Activated CD8-positive, alpha-beta memory T cell treated with anti-CD3 and anti-CD28 coated beads, Interleukin-2, amount 50 U/mL, for 4 hours (primary cell): Measurements from ENCODE around the gene BCL7C.

Experiments
- DNase-seq: peaks from one replicate; pipeline ENCODE4 v3.0.0-alpha.2; 2020

BCL7C gene

GRCh38 chr16:30922420-30922959, 28.6 kb upstream of the BCL7C start:
- DNase-seq: peak; percentile 99

GRCh38 chr16:30921748-30922419, 28.0 kb upstream of the BCL7C start:
- peak; percentile 89 for DNase-seq

GRCh38 chr16:30921459-30921747, 27.5 kb upstream of the BCL7C start:
- DNase-seq: no peak

DNA sequence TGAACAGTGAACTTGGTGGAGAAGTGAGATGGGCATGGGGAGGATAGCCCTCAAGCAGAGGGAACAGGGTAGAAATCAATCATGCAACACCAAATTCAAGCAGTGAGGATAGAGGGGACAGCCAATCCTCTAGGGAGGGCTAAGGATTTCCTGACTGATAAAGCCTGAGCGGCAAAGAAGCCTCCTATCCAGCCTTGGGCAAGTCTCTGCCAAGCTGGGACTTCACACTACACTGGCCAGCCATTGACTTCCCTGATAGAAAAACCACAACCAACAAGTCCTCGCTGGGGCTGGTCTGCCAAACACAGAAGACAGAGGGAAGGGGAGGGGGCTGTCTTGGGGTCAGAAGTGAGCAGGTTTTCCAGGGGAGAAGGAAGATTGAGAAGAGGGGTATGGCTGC, 27.0 kb upstream of the BCL7C start:
- no peak for DNase-seq

DNA sequence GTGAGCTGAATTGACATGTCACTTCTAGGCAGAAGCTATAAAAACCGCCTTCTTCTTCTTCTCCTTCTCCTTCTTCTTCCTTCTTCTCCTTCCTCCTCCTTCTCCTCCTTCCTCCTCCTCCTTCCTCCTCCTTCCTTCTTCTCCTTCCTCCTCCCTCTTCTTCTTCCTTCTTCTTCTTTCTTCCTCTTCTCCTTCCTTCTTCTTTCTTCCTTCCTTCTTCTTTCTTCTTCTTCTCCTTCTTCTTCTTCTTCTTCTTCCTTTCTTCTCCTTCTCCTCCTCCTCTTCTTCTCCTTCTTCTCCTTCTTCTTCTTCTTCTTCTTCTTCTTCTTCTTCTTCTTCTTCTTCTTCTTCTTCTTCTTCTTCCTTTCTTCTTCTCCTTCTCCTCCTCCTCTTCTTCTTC, 24.7 kb upstream of the BCL7C start:
- DNase-seq: no peak

DNA sequence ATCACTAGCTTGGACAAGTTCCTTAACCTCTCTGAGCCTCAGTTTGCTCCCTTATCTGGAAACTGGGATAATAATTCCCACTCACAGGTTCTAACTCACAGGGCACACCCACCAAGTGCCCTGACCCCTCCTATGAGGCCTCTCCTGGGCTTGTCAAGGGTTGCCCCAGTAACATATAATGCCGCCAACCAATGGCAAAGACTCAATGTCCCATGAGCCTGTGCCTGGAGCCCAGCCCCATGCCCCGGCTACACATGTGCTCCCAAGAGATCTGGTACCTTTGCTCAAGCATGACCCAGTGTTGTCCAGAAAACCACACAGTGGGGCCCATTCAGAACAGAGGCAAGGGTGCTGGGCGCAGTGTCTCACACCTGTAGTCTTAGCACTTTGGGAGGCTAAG, 21.0 kb upstream of the BCL7C start:
- DNase-seq: no peak

DNA sequence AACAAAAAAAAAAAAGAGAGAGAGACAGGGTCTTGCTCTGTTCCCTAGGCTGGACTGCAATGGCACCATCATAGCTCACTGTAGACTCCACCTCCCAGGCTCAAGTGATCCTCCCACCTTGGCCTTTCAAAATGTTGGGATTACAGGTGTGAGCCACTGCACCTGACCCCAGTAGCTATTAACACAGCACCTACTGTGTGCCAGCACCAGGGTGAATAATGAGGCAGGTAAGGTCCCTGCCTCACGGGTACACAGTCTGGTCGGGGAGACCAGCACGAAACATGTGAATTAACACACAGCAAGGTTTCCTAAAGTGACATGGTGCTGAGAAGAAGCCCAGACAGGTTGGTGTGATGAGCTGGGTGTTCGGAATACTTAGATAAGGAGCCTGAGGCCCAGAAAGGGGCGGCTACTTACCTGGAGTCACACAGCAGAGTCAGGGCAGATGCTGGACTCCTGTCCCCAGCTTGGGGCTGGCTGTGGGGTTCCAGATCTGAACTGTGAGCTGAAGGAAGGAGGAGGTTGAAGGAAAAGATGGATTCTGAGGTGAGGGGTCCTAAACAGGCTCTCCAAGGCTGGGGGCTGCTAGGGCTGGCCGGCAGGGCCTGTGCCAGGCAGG, 19.0 kb upstream of the BCL7C start:
- no peak for DNase-seq

DNA sequence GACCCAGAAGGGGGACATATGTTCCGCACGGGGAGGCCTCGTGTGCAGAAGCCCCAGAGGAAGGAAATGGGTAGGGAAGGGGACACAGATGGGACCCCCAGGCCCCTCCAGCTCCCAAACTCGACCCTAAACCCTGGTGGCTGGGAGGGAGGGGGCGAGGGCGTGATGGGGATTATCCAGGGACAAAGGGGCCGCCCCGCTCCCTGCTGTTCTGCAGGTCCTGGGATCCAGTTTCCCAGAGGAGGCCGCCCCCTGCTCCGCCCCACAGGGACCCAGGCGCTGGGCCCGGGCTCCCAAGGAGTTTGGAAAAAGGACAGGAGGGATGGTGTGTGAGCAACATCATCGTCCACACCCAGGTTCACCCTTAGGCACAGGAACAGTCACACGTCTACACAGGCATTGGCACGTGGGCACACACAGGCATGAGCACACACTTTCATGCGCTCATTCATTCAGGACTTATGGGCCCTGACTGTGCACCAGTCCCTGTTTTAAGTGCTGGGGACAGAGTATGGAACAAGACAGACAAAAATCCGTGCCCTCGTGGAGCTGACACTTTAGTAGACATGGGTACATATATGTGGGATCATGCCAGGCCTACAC, 16.7 kb upstream of the BCL7C start:
- no peak for DNase-seq

DNA sequence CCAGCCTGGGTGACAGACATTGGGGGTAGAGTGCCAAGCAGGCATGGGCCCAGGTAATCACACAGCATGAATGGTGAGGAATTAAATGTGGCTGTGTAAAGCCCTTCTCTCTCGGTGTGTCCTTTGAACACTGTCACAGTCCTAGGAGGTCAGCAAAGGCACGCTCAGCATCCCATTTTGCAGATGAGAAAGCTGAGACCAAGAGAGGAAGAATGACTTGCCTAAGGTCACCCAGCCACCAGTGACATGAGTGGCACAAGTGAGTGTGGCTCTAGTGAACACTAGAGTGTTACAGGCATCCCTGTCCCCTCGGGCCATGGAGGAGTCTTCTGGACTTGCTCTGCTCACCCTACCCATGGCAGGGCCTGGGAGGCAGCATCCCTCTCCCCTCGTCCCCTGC, 13.2 kb upstream of the BCL7C start:
- no peak for DNase-seq

- DNase-seq: no peak
Observed at GRCh38 chr16:30904114-30904780, 10.4 kb upstream of the BCL7C start.

DNA sequence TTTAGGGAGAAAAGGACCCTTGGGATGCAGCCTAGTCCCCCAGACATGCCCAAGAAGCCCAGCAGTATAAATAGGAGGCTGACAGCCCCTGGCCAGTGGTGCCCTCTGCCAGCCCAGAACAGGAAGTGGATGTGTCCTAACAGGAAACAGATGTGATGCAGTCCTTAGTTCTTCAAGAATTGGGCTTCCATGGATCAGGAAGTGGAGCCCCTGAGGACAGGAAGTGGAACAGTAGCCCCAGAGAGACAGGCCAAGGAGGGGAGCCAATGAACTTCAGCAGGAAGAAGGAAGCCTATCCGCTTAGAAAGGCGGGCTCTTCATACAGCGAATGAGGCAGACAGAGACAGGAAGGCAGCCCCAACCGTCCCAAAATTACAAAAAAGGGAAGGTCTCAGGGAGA, 9.7 kb upstream of the BCL7C start:
- no peak for DNase-seq

DNA sequence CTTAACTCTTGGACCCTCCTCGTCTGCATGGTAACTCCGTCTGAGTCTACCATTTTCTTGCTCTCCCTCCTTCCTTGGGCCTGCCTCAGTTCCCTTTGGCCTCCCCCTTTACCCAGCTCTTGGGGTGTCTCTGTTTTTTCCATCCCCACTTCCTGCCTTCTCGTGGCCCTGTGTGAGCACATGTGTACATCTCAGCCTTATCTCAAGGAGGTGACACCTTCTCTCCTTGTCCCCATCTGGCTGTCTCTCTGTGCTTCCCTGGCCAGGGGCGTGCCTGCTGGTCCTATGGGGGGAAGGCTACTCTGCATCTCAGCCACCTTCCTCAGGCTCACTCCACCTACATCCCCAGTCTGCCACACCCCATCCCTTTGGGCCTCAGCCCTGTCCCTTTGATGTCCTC, 9.1 kb upstream of the BCL7C start:
- DNase-seq: no peak

DNA sequence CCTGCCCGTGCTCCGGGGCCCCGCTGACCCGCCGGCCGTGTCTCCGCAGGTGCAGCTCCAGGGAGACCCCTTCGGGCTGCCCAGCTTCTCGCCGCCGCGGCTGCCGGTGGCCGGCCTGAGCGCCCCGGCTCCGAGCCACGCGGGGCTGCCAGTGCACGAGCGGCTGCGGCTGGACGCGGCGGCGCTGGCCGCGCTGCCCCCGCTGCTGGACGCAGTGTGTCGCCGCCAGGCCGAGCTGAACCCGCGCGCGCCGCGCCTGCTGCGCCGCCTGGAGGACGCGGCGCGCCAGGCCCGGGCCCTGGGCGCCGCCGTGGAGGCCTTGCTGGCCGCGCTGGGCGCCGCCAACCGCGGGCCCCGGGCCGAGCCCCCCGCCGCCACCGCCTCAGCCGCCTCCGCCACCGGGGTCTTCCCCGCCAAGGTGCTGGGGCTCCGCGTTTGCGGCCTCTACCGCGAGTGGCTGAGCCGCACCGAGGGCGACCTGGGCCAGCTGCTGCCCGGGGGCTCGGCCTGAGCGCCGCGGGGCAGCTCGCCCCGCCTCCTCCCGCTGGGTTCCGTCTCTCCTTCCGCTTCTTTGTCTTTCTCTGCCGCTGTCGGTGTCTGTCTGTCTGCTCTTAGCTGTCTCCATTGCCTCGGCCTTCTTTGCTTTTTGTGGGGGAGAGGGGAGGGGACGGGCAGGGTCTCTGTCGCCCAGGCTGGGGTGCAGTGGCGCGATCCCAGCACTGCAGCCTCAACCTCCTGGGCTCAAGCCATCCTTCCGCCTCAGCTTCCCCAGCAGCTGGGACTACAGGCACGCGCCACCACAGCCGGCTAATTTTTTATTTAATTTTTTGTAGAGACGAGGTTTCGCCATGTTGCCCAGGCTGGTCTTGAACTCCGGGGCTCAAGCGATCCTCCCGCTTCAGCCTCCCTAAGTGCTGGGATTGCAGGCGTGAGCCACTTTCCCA, 8.4 kb upstream of the BCL7C start:
- DNase-seq: peak; percentile 59

GRCh38 chr16:30901201-30902028, 7.5 kb upstream of the BCL7C start:
- DNase-seq: no peak

DNA sequence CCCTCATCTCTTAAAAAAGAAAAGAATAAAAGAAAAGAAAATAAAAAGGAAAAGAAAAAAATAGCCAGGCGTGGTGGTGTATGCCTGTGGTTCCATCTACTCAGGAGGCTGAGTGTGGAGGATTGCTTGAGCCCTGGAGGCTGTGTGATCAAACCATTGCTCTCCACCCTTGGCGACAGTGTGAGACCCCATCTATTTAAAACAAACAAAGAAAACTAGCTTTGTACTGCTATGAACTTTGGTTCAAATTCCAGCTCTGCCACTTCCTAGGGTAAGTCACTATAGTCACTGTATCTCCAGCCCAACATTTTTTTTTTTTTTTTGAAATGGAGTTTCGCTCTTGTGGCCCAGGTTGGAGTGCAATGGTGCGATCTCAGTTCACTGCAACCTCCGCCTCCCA, 6.7 kb upstream of the BCL7C start:
- DNase-seq: no peak

- no peak for DNase-seq
Observed at GRCh38 chr16:30899794-30900193, 5.9 kb upstream of the BCL7C start.

DNA sequence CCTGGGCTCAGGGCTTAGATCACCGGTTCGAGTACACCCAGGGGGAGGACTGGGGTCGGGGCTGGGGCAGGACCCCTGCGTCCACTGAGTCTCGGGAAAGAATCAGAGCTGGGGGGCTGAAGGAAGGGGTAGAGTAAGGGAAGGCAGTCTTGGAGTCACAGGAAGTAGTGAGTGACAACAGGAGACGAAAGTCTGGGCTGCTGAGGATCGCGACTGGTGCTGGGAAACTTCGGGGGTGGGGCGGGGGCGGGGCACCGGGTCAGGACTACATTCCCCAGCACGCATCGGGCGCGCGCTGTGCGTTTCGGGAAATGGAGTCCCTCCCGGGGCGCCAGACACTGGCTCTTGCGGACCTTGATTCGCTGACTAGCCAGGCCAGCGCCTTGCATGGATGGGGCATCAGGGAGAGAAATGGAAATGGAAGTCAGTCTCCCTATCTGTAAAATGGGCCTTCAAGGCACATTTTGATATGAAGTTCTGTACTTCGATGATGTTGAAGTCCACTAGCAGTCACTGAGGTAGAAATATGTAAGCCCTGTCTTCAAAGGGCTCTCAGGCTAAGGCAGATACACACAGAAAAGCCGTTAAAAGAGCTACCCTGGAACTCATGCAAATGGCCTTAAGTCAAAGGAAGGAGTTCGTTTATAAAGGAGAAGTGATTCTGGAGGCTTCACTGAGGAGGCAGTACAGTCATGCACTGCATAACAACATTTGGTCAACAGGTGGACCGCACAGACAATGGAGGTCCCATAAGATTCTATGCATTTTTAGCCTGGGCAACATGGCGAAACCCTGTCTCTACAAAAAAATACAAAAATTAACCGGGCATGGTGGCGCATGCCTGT, 3.2 kb upstream of the BCL7C start:
- DNase-seq: peak; percentile 76

DNA sequence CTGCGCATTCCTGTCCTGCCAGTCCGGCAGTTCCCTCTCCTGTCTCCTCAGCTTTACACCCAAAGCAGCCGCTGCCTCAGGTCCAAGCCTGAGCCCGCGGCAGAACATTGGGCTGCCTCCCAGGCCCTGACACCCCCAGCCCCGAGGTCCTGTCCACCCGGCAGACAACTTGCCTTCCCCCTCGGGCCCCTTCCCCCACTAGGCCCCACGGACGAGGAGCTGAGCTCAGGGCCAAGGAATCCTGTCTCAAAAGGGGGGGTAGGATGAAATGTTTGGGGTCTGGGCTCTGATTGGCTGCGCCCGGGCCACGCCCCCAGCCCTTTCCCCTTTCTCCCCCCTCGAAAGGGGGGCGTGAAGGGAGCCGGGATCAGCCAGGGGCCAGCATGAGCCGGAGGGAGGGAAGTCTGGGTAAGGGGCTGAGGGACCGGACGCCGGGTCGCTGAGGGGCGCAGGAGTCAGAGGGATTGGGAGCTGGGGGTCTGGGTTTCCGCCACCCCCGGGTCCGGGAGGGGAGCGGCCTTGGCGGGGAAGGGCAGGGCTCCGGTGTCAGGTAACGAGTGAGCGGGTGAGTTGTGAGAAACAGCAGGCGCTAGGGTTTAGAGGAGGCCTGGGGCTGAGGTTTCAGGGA, 2.5 kb upstream of the BCL7C start, which contains the start of gene CTF1:
CTF1 (plus strand) TSS at position 354 of the 628 bp plus-strand sequence; CDS start at position 384, 30 bp downstream.
- no peak for DNase-seq

- DNase-seq: no peak
Observed at GRCh38 chr16:30895627-30896260, 1.9 kb upstream of the BCL7C start.
